HUES48 (cell line): Measurements from ENCODE around the gene UST.

Source experiments
- H3K27ac ChIP-seq: one replicate; pipeline ENCODE4 v1.7.0; 2013; ENCODE audit warnings: low read depth, low read length, inconsistent platforms
- H3K27me3 ChIP-seq: 2 replicates; pipeline ENCODE4 v1.6.1; 2013; ENCODE audit warnings: mild to moderate bottlenecking, low read length; ENCODE audit not compliant: control insufficient read depth, insufficient read depth
- H3K36me3 ChIP-seq: 2 replicates; pipeline ENCODE4 v1.6.1; 2013; ENCODE audit warnings: low read length; ENCODE audit not compliant: control insufficient read depth, insufficient read depth
- H3K4me1 ChIP-seq: 2 replicates; pipeline ENCODE4 v1.6.1; 2013; ENCODE audit warnings: mild to moderate bottlenecking, low read length; ENCODE audit not compliant: control insufficient read depth, insufficient read depth
- H3K4me3 ChIP-seq: 2 replicates; pipeline ENCODE4 v1.5.1; 2013; ENCODE audit warnings: mild to moderate bottlenecking, low read depth, low read length
- H3K9ac ChIP-seq: 2 replicates; pipeline ENCODE4 v1.6.1; 2013; ENCODE audit warnings: mild to moderate bottlenecking, low read depth, low read length, moderate library complexity
- H3K9me3 ChIP-seq: 2 replicates; pipeline ENCODE4 v1.6.1; 2013; ENCODE audit warnings: low read length; ENCODE audit not compliant: control insufficient read depth, insufficient read depth

The UST gene

GRCh38 chr6:149056777-149057463, 310.1 kb downstream of the UST start:
- no peak overlapping the region for H3K9ac ChIP-seq
- H3K36me3 ChIP-seq, result no peaks in the 10 kb centered on the region
- H3K4me1 ChIP-seq, result peaks cover 16% of the 10 kb centered on the region; the same call in 1 of the 2 replicates
- no peaks in the 10 kb centered on the region for H3K9me3 ChIP-seq
- no peaks in the 10 kb centered on the region for H3K27me3 ChIP-seq
- H3K4me3 ChIP-seq, result no peak overlapping the region
- no peak overlapping the region for H3K27ac ChIP-seq

- Histone ChIP-seq H3K4me3 (no peak overlapping the region), H3K9ac (no peak overlapping the region), H3K27ac (no peak overlapping the region), H3K27me3 (no peaks in the 10 kb centered on the region), H3K4me1 (peaks cover 12% of the 10 kb centered on the region; the same call in 1 of the 2 replicates), H3K36me3 (no peaks in the 10 kb centered on the region), H3K9me3 (no peaks in the 10 kb centered on the region)
These were observed 310.6 kb downstream of the UST start for GRCh38 chr6:149057464-149057840.

GRCh38 chr6:149059557-149059956, 312.7 kb downstream of the UST start:
- peaks cover 12% of the 10 kb centered on the region; the same call in 1 of the 2 replicates for H3K4me1 ChIP-seq
- H3K4me3 ChIP-seq, result no peak overlapping the region
- H3K9me3 ChIP-seq, result no peaks in the 10 kb centered on the region
- no peaks in the 10 kb centered on the region for H3K27me3 ChIP-seq
- no peak overlapping the region for H3K9ac ChIP-seq
- H3K36me3 ChIP-seq, result no peaks in the 10 kb centered on the region
- no peak overlapping the region for H3K27ac ChIP-seq

GRCh38 chr6:149060300-149060984, 313.6 kb downstream of the UST start:
- H3K4me1 ChIP-seq, result peaks cover 9% of the 10 kb centered on the region; the same call in 1 of the 2 replicates
- H3K9ac ChIP-seq, result no peak overlapping the region
- H3K36me3 ChIP-seq, result no peaks in the 10 kb centered on the region
- no peaks in the 10 kb centered on the region for H3K27me3 ChIP-seq
- no peak overlapping the region for H3K27ac ChIP-seq
- no peaks in the 10 kb centered on the region for H3K9me3 ChIP-seq
- H3K4me3 ChIP-seq, result no peak overlapping the region

GRCh38 chr6:149060985-149061760, 314.3 kb downstream of the UST start:
- Histone ChIP-seq H3K9me3 (no peaks in the 10 kb centered on the region), H3K9ac (no peak overlapping the region), H3K27ac (no peak overlapping the region), H3K4me3 (no peak overlapping the region), H3K27me3 (no peaks in the 10 kb centered on the region), H3K36me3 (no peaks in the 10 kb centered on the region), H3K4me1 (peaks cover 9% of the 10 kb centered on the region; the same call in 1 of the 2 replicates)

- H3K9ac ChIP-seq, result no peak overlapping the region
- no peak overlapping the region for H3K27ac ChIP-seq
- no peaks in the 10 kb centered on the region for H3K27me3 ChIP-seq
- H3K4me1 ChIP-seq, result peaks cover 9% of the 10 kb centered on the region; the same call in 1 of the 2 replicates
- H3K36me3 ChIP-seq, result no peaks in the 10 kb centered on the region
- H3K4me3 ChIP-seq, result no peak overlapping the region
- H3K9me3 ChIP-seq, result no peaks in the 10 kb centered on the region
These were observed 315.1 kb downstream of the UST start for GRCh38 chr6:149061930-149062329.

GRCh38 chr6:149062653-149063348, 316.0 kb downstream of the UST start:
- Histone ChIP-seq H3K36me3 (no peaks in the 10 kb centered on the region), H3K27me3 (no peaks in the 10 kb centered on the region), H3K27ac (no peak overlapping the region), H3K9ac (no peak overlapping the region), H3K4me1 (peaks cover 9% of the 10 kb centered on the region; the same call in 1 of the 2 replicates), H3K4me3 (no peak overlapping the region), H3K9me3 (no peaks in the 10 kb centered on the region)

GRCh38 chr6:149063468-149063867, 316.6 kb downstream of the UST start:
- H3K36me3 ChIP-seq, result no peaks in the 10 kb centered on the region
- no peak overlapping the region for H3K27ac ChIP-seq
- no peaks in the 10 kb centered on the region for H3K9me3 ChIP-seq
- peaks cover 9% of the 10 kb centered on the region; the same call in 1 of the 2 replicates for H3K4me1 ChIP-seq
- no peak overlapping the region for H3K4me3 ChIP-seq
- no peak overlapping the region for H3K9ac ChIP-seq
- no peaks in the 10 kb centered on the region for H3K27me3 ChIP-seq

GRCh38 chr6:149064001-149064659, 317.3 kb downstream of the UST start:
- Histone ChIP-seq H3K27ac (no peak overlapping the region), H3K36me3 (no peaks in the 10 kb centered on the region), H3K9me3 (no peaks in the 10 kb centered on the region), H3K27me3 (no peaks in the 10 kb centered on the region), H3K9ac (no peak overlapping the region), H3K4me1 (peaks cover 8% of the 10 kb centered on the region; the same call in 1 of the 2 replicates), H3K4me3 (no peak overlapping the region)

- Histone ChIP-seq H3K36me3 (no peaks in the 10 kb centered on the region), H3K9ac (no peak overlapping the region), H3K27ac (no peak overlapping the region), H3K4me1 (peaks cover 2% of the 10 kb centered on the region; the same call in 1 of the 2 replicates), H3K27me3 (no peaks in the 10 kb centered on the region), H3K4me3 (no peak overlapping the region), H3K9me3 (no peaks in the 10 kb centered on the region)
These were observed 317.8 kb downstream of the UST start for GRCh38 chr6:149064660-149065015.
